HG03354 (cell line): ENCODE results near the gene NME8.
"Not testable (repeated sequence)": the region's sequence is repeated elsewhere in the genome, so short reads cannot be mapped to it uniquely, and the experiment has no call there.

Source experiments
- ATAC-seq: cut with Tn5 transposase; IDR thresholded peaks from one replicate; pipeline ENCODE4 v1.9.1; 2021; ENCODE audit warnings: mild to moderate bottlenecking; ENCODE audit not compliant: unreplicated experiment, poor library complexity, severe bottlenecking

The NME8 gene, protein sequence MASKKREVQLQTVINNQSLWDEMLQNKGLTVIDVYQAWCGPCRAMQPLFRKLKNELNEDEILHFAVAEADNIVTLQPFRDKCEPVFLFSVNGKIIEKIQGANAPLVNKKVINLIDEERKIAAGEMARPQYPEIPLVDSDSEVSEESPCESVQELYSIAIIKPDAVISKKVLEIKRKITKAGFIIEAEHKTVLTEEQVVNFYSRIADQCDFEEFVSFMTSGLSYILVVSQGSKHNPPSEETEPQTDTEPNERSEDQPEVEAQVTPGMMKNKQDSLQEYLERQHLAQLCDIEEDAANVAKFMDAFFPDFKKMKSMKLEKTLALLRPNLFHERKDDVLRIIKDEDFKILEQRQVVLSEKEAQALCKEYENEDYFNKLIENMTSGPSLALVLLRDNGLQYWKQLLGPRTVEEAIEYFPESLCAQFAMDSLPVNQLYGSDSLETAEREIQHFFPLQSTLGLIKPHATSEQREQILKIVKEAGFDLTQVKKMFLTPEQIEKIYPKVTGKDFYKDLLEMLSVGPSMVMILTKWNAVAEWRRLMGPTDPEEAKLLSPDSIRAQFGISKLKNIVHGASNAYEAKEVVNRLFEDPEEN

DNA sequence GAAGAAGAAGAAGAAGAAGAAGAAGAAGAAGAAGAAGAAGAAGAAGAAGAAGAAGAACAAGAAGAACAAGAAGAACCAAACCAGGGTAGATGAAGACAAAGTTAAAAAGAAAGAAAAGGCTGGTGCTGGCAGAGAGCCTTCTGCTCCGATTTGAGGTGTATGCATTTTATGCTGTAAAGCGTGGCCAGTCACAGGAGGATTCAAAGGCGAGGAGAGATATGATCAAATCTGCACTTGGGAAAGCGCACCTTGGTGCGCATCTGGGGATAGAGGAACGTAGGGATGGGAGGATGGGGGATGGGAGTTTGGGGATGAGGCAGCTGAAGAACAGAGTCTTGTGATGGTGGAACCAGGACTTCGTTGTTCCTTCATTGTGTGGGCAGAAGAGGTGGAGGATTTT lies at the start of gene NME8:
NME8 (plus strand) TSS at position 301 of the 400 bp plus-strand sequence. CDS start 1,670 bp downstream, outside the sequence.
- no peak for ATAC-seq

DNA sequence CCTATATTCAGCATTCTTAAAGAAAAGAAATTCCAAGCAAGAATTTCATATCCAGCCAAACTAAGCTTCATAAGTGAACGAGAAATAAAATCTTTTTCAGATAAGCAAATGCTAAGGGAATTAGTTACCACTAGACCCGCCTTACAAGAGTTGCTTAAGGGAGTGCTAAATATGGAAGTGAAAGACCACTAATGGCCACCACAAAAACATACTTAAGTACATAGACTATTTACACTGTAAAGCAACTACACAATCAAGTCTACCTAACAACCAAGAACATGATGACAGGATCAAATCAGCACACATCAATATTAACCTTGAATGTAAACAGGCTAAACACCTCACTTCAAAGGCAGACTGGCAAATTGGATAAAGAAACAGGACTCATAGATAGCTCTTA lies 42.2 kb upstream of the NME8 start:
- no peak for ATAC-seq

DNA sequence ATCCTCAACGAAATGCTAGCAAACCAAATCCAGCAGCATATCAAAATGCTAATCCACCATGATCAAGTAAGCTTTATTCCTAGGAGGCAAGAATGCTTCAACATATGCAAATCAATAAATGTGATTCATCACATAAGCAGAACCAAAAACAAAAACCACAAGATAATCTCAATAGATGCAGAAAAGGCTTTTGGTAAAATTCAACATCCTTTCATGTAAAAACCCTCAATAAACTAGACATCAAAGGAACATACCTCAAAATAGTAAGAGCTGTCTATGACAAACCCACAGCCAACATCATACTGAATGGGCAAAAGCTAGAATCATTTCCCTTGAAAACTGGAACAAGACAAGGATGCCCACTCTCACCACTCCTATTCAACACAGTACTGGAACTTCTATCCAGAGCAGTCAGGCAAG lies 36.2 kb upstream of the NME8 start:
- ATAC-seq, result not testable (repeated sequence)

DNA sequence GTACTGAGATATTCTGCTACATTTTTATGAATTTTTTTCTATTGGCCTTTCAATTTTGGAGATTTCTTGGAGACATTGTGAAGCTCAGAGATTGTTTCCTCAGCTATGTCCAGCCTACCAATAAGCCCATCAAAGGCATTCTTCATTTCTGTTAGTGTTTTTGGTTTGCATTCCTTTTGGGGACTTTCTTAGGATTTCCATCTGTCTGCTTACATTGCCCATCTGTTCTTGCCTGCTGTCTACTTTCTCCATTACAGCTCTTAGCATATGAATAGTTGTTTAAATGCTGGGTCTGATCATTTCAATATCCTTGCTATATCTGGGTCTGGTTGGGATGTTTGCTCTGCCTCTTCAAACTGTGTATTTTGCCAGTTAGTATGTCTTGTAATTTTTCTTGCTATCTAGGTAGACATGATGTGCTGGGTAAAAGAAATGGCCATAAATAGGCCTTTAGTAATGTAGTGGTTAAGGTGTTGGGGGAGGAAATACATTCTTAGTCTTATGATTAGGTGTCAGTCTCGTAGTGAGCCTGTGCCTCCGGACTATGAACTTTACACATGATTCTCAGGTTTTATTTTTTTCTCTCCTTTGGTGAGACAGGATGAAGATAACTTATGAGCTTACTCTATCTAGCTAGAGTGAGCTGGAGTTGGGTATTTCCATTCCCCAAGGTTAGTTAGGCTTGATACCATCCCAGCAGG lies 32.6 kb upstream of the NME8 start:
- ATAC-seq, result peak; percentile 67

DNA sequence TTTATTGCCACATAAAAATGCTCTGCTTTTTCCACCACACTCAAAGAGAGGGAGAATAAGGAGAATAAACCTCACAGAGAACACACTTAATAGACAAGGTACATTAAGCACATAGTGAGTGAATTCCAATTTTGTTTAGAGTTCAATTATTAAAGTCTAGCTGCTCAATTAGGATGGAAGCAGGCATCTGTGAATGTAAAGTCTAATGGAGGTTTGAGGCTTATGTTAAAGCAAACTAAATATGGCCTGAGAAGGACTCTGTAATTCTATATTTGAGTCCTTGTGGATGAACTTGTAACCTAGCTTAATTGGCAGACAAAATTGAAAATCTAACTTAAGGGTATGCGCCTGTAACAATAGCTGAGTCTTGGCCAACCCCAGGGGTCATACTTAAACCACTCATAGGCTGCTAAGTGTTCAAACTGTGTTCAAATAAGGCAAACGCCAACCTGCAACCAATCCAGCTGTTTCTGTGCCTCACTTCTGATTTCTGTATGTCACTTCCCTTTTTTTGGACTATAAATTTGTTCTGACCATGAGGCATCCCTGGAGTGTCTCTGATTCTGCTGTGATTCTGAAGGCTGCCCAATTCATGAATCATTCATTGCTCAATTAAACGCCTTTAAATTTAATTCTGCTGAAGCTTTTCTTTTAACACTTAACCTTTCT lies 31.3 kb upstream of the NME8 start:
- ATAC-seq, result no peak

DNA sequence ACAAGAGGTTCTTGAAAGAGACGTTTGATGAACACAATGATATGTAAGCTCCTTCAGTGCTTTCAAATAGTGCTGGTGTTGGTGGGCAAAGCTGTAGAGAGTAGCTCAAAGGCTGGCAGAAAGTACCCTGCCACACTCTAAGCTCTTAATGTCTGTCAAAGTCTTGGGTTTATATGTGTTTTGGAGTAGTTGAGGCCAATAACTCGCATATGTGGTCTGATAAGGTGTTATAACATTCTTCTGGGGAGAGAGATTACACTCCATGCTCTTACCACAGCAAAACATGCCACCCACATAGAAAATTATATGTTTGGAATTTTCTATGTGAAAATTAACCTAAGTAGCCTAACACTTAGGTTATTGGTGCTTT lies 30.8 kb upstream of the NME8 start:
- no peak for ATAC-seq

DNA sequence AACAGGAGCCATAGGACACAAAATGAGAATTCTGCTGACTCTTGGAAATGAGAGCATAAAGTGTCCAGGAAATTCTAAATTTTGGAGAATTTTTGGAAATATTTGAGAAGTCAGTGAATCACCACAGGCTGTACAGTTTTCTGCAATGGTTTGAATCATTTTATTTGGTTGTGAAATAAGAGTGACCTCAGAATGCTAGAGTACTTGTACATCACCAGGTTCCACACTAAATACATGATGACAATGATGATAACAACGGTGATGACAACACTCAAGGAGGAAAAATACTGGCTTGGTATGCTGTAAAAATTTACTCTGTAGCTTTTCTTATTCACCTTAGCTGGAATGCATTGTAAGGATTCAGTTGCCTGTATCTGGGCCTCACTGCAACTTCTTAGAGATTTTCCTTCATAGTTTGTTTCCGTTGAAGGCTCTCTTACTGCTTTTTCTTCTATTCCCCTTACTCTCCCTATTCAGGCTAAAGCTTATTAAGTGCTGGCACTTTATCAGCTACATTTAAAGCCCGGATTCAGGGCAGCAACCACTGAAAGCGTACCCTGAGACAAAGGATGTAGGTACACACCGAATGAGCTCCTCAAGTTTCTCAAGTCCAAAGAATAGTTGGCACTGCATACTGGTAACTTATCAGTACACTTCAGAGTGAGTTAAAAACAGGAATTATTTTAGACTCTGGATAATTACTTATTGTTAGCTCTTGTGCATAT lies 30.2 kb upstream of the NME8 start:
- no peak for ATAC-seq

DNA sequence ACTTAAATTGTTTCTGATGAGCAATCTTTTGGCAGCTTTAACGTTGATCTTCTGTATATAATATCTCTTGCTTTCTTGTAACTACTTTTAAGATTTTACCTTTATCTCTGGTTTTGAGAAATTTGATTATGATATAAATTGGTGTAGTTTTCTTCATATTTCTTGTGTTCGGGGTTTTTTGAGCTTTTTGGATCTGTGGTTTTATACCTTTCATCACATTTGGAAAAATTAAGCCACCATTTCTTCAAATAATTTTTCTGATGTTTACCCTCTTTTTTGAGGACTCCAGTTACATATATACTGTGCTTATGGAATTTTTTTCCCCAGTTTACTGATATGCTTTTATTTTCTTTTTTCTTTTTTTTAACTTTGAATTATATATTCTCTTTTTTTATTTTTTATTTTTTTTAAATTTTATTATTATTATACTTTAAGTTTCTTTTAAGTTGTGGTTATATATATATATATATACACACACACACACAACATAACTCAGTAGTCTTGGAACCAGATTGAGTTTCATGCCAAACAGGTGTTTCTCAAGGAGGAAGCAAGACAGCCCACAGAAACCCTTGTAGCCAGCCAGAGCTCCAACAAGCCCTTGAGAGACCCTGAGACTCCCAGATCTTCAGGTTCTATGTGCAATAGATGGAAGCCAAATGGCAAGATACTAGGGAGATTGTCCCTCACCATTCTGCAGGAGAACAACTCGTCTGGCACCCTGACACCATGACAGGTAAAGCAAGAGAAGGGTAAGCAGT lies 27.5 kb upstream of the NME8 start:
- peak; percentile 90 for ATAC-seq

DNA sequence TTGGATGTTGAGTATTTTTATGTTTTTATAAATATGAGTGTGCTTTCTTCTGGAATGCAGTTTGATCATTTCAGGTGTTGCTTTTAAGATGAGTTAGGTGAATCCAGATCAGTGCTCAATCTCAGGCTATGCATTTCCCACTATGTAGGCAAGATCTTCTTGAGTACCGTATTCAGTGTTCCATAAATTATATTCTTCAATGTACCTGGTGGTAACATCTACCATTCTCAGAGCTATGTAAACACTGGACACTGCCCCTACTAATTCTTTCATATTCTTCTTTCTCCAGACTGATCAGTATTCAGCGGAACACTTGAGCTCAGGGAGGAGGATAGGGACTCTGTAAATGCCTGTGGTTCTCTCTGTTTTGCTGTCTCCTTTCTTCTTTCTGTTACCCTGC lies 25.5 kb upstream of the NME8 start:
- ATAC-seq, result no peak

DNA sequence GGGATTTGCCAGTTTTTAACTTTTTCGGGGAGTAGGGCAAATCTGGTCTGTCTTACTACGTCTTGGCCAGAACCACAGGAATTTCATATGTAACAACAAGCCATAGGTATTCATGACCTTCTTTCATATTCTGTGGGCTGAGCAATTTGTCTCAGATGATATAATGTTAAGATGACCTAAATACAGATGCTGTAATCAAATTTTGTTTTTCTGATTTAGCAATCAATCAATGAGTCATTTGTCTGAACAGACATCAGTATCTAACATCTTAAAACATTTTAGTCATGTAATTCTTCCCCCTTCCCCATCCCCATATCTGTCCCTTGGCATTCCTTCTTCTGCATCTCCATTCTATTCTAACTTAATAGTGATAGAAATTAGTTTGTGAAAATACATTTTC lies 24.8 kb upstream of the NME8 start:
- no peak for ATAC-seq

DNA sequence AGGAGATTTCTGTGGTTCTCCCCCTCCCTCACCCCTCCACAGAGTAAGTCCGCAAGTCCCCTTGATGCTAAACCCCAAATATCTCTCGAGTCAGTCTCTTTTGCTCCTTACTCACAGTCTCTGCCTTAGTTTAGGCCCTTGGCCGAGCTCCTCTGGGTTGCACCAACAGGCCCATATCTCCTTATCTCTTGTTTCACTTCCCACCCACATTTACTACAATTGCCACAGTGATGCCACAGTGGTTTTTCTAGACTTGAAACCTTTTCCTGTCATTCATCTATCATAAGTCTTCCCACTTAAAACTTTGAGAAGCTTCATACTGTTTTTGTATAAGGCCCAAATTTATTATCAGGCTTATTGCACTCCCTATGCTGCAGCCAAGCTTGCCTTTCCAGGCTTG lies 23.4 kb upstream of the NME8 start:
- no peak for ATAC-seq

DNA sequence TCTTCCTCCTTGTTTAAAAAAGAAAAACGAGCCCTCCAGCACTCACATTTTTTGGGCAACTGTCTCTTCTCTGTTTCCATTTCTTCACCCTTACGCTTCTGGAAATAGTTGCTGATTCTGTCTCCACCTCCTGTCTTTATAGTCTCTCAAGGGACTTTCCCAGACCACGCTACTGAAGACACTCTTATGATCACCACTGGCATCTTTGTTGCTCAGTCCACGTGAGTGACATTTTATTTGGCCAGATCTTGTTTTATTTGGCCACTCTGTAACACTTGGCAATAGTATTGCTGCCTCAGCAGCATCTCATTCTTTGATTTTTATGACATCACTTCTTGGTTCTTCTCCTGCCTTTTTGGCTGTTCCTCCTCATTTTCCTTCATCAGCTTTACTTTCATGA lies 21.6 kb upstream of the NME8 start:
- peak; percentile 57 for ATAC-seq

DNA sequence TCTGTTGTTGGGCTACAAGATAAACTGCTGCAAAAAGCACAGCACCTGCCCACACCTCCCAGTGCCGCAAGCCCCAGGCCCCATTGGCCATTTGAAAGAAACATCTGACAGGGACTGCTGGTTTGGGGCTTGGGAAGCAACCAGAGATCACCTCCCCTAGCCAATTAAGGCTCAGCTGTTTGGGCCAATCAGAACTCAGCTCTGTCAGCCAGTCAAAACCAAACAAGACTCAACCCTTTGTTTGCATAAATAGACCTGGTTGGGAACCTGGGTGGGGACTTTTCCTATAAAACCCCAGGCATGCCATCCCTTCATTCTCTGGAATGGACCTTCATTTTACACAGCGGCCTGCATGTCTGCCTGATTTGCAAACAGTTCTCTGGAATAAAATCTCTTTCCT lies 17.2 kb upstream of the NME8 start:
- no peak for ATAC-seq

DNA sequence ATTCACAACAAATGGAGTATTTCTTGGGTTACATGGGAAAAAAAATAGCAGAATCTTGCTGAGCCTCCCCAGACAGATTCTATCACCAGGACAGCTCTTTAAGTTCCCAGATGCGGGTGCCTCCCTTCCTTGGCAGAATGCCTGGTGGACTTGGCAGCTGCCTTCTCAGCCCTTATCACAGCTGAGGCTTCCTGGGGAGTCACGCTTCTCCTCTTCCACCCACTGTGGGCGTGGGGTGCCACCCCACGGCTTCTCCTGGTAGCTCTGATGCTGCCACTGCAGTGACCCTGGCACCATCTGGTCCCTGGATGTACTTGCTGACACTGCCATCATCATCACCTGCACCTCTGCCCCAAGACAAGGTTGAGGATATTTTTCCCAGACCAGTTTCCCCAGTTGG lies 16.2 kb upstream of the NME8 start:
- peak; percentile 79 for ATAC-seq

DNA sequence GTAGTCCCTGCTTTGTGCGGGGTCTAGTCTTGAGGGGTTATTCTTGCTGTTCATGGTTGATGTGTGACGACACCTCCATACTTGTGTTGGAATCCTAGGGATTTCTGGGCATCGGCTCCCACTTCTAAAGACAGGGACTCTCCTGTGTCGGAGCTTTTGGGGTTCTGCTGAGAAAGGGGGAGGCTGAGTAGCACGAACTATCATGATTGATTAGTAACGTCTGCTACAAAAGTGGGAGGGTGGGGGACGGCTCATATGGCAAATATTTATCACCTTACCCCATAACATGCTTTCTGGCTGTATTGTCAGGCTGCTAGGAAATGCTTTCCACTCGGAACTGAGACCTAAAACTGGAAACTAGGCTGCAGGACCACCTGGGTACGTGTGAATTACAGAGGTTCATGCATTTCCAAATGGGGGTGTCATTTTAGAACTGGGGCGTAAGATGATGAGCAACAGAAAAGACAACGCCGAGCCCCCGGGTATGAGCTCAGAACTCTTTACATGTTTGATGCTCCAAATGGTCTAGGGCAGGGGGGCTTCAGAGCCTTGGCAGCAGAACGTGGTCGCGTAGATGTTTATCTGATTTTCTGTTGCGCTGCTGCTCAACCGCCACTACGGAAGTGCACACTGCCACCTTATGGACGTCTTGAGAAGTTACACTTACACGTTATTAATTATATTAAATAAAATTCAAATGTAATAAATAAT lies 15.1 kb upstream of the NME8 start:
- ATAC-seq, result peak; percentile 63

DNA sequence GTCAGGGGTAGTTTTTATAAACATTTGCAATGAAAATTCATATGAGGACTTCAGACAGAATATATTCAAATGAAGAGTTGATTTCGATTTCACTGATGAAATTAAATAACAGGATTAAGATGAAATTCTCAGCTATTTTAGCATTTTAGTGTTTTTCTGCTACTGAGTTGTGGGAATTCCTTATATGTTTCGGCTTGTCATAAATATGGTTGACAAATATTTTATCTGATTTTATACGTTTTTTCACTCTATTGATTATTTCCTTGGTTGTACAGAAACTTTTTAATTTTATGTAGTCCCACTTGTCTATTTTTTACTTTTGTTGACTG lies 14.6 kb upstream of the NME8 start:
- ATAC-seq, result no peak

DNA sequence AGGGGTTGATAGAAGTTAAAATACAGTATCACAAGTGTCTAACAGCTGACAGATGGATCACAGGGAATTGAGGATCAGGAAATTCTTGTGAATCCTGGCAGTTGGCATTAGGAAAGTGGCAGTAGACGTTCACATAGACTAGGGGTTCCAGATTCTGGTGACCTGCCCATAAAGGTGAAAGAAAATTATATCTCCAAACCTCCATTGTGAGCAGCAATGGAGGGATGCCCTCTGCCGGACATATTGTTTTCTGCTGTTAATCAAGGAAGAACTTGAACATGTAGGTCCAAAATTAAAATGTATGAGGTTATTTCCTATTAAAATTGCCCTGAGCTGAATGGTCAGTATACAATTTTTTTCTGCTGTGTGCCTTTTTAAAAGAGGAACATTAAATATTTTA lies 5.1 kb downstream of the NME8 start:
- no peak for ATAC-seq

DNA sequence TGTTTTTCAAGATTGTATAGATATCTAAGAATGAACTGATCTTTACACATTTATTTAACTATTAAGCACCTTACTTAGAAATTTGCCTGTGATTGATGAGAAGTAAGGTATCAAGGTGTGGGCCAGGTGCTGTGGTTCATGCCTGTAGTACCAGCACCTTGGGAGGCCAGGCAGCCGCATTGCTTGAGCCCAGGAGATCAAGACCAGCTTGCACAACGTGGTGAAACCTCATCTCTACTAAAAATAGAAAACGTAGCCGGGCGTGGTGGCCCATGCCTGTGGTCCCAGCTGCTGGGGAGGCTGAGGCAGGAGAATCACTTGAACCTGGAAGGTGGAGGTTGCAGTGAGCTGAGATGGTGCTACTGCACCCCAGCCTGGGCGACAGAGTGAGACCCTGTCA lies 33.7 kb downstream of the NME8 start:
- ATAC-seq, result no peak

DNA sequence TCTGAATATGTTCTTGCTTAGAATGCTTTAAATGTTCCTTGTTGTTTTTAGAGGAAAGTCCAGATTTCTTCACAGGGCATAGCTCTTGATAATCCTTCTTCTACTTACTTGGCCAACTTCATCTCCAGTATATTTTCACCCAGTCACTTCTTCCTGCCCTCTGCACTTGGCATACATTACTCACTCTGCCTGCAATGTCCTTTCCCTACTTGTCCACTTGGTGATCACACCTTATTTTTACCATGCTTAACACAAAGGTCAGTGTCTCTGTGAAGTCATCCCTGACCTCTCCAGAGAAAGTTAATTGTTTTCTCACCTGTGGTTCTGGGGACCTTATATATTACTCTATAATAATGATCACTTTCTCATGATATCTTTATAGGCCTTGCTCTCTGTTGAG lies 45.0 kb downstream of the NME8 start:
- ATAC-seq, result no peak
